Omental fat pad (tissue), 4 donors: Measurements from ENCODE around the gene AS3MT. TPM values are rescaled to one million over a fixed set of nuclear protein-coding genes. Genes with fewer than 3 reads are reported as not detected.
"Not testable (repeated sequence)": the region's sequence is repeated elsewhere in the genome, so short reads cannot be mapped to it uniquely, and the experiment has no call there.

Source experiments
- ATAC-seq: fragments of 150-250 bp; one replicate; pipeline ENCODE4 v1.9.1; 2016; ENCODE audit warnings: mild to moderate bottlenecking, moderate library complexity; ENCODE audit not compliant: low FRiP score
- DNase-seq: peaks from one replicate; pipeline ENCODE4 v3.0.0-alpha.2; 2019; ENCODE audit warnings: low spot score
- CTCF ChIP-seq, 3 donors: fragments of 450-650 bp; IDR thresholded peaks; one replicate each; pipeline ENCODE4 v1.5.1; 2016 to 2017; ENCODE audit warnings: antibody characterized with exemption in 3 of 3, mild to moderate bottlenecking in 3 of 3, moderate library complexity in 2 of 3
- total RNA-seq, 4 donors: library from RNA; depleted of rRNA; stranded (reverse); fragments of >200 nt; gene quantifications; one replicate each; pipeline ENCODE4 v1.1.0, GENCODE V29; 2016

Gene AS3MT
- total RNA-seq, 4 donors from 2014 or later: 1.1 to 4.0 (median 1.7) TPM

- no peak for TF ChIP-seq CTCF (IDR thresholded peaks at IDR 0.05)
- ATAC-seq: no peak
- DNase-seq: no peak
These were observed 58.2 kb downstream of the AS3MT start for GRCh38 chr10:102927311-102928010.

GRCh38 chr10:102928442-102928841 is 59.2 kb downstream of the AS3MT start:
- ATAC-seq, DNase-seq: not testable (repeated sequence)

- DNase-seq: no peak
- ATAC-seq: no peak
- TF ChIP-seq CTCF (IDR thresholded peaks at IDR 0.05): no peak
These were observed 61.5 kb downstream of the AS3MT start for GRCh38 chr10:102930720-102931119.

- DNase-seq: no peak
- no peak for TF ChIP-seq CTCF (IDR thresholded peaks at IDR 0.05)
- no peak for ATAC-seq
These were observed 62.4 kb downstream of the AS3MT start for GRCh38 chr10:102931643-102932042.

GRCh38 chr10:102935505-102935904 is 66.2 kb downstream of the AS3MT start:
- TF ChIP-seq CTCF (IDR thresholded peaks at IDR 0.05): no peak
- DNase-seq (no peak), ATAC-seq (no peak)

- no peak for TF ChIP-seq CTCF (IDR thresholded peaks at IDR 0.05)
- ATAC-seq: no peak
- no peak for DNase-seq
These were observed 66.8 kb downstream of the AS3MT start for GRCh38 chr10:102935939-102936605.

GRCh38 chr10:102941401-102941800 is 72.1 kb downstream of the AS3MT start:
- no peak for TF ChIP-seq CTCF (IDR thresholded peaks at IDR 0.05)
- no peak for ATAC-seq
- DNase-seq: no peak
